ENCODE results near the gene ACSF2. TPM values are rescaled to one million over a fixed set of nuclear protein-coding genes. Genes with fewer than 3 reads are reported as not detected.
A peak's percentile ranks its signal among the peaks of the same experiment; 100 is the strongest.

Gene ACSF2
- total RNA-seq, 1 donor from 2014 or later = 28.1 TPM

GRCh38 chr17:50498021-50498874 is 72.2 kb downstream of the ACSF2 start:
- Mint-ChIP-seq H3K27ac (ENCODE audit: unreplicated experiment) (no peak overlapping the region), H3K27me3 (ENCODE audit: unreplicated experiment) (no peaks in the 10 kb centered on the region), H3K4me3 (ENCODE audit: unreplicated experiment) (no peak overlapping the region), H3K36me3 (ENCODE audit: unreplicated experiment) (no peaks in the 10 kb centered on the region), H3K9me3 (ENCODE audit: unreplicated experiment) (no peaks in the 10 kb centered on the region), H3K4me1 (ENCODE audit: unreplicated experiment) (peaks cover 2% of the 10 kb centered on the region)
- DNase-seq (ENCODE audit: extremely low spot score, unreplicated experiment) = no peak
- TF ChIP-seq, protein P1, sequence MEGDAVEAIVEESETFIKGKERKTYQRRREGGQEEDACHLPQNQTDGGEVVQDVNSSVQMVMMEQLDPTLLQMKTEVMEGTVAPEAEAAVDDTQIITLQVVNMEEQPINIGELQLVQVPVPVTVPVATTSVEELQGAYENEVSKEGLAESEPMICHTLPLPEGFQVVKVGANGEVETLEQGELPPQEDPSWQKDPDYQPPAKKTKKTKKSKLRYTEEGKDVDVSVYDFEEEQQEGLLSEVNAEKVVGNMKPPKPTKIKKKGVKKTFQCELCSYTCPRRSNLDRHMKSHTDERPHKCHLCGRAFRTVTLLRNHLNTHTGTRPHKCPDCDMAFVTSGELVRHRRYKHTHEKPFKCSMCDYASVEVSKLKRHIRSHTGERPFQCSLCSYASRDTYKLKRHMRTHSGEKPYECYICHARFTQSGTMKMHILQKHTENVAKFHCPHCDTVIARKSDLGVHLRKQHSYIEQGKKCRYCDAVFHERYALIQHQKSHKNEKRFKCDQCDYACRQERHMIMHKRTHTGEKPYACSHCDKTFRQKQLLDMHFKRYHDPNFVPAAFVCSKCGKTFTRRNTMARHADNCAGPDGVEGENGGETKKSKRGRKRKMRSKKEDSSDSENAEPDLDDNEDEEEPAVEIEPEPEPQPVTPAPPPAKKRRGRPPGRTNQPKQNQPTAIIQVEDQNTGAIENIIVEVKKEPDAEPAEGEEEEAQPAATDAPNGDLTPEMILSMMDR (IDR thresholded peaks at IDR 0.05) = no peak

DNA sequence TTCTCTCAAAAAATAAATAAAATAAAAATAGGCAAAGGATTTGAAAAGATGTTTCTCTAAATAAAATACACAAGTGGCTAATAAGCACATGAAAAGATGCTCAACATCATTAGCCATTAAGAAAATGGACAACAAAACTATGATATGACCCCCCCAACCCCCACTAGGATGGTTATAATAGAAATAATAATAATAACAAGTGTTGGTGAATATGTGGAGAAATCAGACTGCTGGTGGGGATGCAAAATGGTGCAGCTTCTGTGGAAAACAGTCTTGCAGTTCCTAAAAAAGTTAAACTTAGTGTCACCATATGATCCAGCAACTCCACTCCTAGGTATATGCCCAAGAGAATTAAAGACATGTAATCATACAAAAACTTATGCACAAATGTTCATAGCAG is 73.3 kb downstream of the ACSF2 start:
- no peak for DNase-seq (ENCODE audit: extremely low spot score, unreplicated experiment)
- peaks cover 10% of the 10 kb centered on the region for H3K4me1 Mint-ChIP-seq (ENCODE audit: unreplicated experiment)
- TF ChIP-seq, protein P1 (IDR thresholded peaks at IDR 0.05) = no peak
- H3K36me3 Mint-ChIP-seq (ENCODE audit: unreplicated experiment) = no peaks in the 10 kb centered on the region
- no peak overlapping the region for H3K4me3 Mint-ChIP-seq (ENCODE audit: unreplicated experiment)
- no peak overlapping the region for H3K27ac Mint-ChIP-seq (ENCODE audit: unreplicated experiment)
- H3K27me3 Mint-ChIP-seq (ENCODE audit: unreplicated experiment) = peaks cover 3% of the 10 kb centered on the region
- no peaks in the 10 kb centered on the region for H3K9me3 Mint-ChIP-seq (ENCODE audit: unreplicated experiment)

DNA sequence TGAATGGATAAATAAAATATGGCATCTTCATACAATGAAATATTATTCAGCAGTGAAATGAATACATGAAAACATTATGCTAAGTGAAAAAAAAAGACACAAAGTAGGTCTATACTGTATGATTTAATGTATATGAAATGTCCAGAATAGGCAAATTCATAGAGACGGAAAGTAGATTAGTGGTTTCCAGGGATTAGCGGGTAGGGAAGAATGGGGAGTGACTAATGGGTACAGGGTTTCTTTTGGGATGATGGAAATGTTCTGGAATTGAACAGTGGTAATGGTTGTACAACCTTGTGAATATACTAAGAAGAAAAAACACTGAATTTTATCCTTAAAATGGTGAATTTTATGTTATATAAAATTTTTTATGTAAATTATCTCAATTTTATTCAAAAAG is 73.7 kb downstream of the ACSF2 start:
- no peak for DNase-seq (ENCODE audit: extremely low spot score, unreplicated experiment)
- TF ChIP-seq, protein P1 (IDR thresholded peaks at IDR 0.05) = no peak
- H3K4me1 Mint-ChIP-seq (ENCODE audit: unreplicated experiment) = peaks cover 10% of the 10 kb centered on the region
- H3K4me3 Mint-ChIP-seq (ENCODE audit: unreplicated experiment) = no peak overlapping the region
- H3K9me3 Mint-ChIP-seq (ENCODE audit: unreplicated experiment) = no peaks in the 10 kb centered on the region
- peaks cover 3% of the 10 kb centered on the region for H3K27me3 Mint-ChIP-seq (ENCODE audit: unreplicated experiment)
- no peak overlapping the region for H3K27ac Mint-ChIP-seq (ENCODE audit: unreplicated experiment)
- H3K36me3 Mint-ChIP-seq (ENCODE audit: unreplicated experiment) = no peaks in the 10 kb centered on the region

GRCh38 chr17:50501054-50501453 is 75.0 kb downstream of the ACSF2 start:
- H3K4me3 Mint-ChIP-seq (ENCODE audit: unreplicated experiment) = no peak overlapping the region
- peaks cover 8% of the 10 kb centered on the region for H3K4me1 Mint-ChIP-seq (ENCODE audit: unreplicated experiment)
- no peaks in the 10 kb centered on the region for H3K9me3 Mint-ChIP-seq (ENCODE audit: unreplicated experiment)
- no peak for DNase-seq (ENCODE audit: extremely low spot score, unreplicated experiment)
- peaks cover 3% of the 10 kb centered on the region for H3K27me3 Mint-ChIP-seq (ENCODE audit: unreplicated experiment)
- H3K36me3 Mint-ChIP-seq (ENCODE audit: unreplicated experiment) = no peaks in the 10 kb centered on the region
- H3K27ac Mint-ChIP-seq (ENCODE audit: unreplicated experiment) = no peak overlapping the region
- TF ChIP-seq, protein P1 (IDR thresholded peaks at IDR 0.05) = peak; percentile 50

DNA sequence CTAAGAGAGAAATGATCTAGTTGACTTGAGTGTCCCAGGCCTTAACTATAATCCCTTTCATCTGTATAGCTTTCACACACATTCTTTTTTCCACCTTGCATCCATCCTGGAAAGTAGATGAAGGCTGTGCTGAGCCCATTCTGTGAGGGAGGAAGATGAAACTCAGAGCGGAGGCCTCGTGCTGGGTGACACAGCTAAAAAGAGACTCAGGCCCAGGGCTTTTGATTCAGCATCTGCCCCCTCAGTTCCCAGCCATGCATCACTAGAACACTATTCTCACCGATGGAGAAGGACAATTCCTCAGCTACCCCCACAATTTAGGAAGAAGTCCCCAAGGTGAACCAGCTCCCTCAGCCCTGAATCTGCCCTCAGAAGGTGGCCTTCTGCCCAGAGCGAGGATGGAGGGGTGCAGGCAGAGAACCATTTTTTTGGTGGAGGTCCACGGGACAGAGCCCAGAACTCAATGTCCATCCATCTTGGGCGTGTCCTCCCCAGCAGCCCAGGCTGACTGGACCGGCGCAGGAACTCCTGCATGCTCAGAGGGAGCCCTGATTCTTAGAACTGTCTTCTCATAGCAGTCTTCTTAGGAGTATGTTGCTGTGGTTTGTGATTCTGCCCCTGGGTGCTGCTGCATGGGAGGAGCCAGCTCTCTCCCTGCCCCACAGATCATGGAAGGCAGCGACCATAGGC is 76.4 kb downstream of the ACSF2 start:
- Mint-ChIP-seq H3K4me3 (ENCODE audit: unreplicated experiment) (no peak overlapping the region), H3K36me3 (ENCODE audit: unreplicated experiment) (no peaks in the 10 kb centered on the region), H3K4me1 (ENCODE audit: unreplicated experiment) (peaks cover 7% of the 10 kb centered on the region), H3K9me3 (ENCODE audit: unreplicated experiment) (no peaks in the 10 kb centered on the region), H3K27me3 (ENCODE audit: unreplicated experiment) (peaks cover 3% of the 10 kb centered on the region), H3K27ac (ENCODE audit: unreplicated experiment) (no peak overlapping the region)
- TF ChIP-seq, protein P1 (IDR thresholded peaks at IDR 0.05) = no peak
- no peak for DNase-seq (ENCODE audit: extremely low spot score, unreplicated experiment)
